GM21786 (cell line): Measurements from ENCODE around the gene OXA1L.
"Not testable (repeated sequence)": the region's sequence is repeated elsewhere in the genome, so short reads cannot be mapped to it uniquely, and the experiment has no call there.

Experiments
- ATAC-seq: cut with Tn5 transposase; IDR thresholded peaks from one replicate; pipeline ENCODE4 v1.9.1; 2021; ENCODE audit not compliant: unreplicated experiment

Gene OXA1L

DNA sequence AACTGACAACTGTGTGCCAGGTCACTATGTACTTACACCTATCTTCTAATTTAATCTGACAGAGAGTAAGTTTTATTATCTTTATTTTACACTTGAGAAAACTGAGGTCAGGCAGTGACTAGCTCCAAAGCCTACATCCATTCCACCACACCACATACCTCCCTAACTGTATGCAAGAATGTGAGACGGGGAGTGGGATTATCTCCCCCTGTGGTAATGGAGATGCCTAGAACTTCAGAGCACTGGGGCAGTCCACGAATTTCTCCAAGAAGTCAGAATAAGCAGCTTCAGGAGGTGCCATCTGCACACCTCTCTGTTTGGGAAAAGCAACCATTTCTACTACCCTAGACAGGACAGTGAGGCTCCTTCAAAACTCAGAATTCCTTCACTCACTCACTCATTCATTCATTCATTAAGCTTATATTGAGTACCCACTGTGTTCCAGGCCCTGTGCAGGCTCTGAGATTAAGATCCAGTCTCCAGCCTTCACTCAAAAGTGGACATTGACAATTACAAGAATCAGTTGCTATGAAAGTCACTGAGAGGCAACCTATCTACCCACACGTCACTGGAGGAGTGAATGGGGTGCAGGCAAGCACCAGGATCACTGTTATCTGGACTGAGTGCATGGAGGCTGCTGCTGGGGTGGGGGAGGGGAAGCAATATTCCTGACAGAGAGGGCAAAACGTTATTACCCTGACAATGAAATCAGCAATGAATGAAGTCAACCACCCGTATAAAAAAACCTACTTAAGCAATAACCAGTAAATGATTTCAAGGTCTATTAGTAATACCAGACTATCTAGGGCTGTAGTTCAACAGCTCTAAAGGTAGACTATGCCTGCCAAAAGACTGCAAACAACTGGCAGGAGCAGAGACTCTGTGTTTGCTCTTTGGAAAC, 30.8 kb downstream of the OXA1L start:
- ATAC-seq, result no peak

DNA sequence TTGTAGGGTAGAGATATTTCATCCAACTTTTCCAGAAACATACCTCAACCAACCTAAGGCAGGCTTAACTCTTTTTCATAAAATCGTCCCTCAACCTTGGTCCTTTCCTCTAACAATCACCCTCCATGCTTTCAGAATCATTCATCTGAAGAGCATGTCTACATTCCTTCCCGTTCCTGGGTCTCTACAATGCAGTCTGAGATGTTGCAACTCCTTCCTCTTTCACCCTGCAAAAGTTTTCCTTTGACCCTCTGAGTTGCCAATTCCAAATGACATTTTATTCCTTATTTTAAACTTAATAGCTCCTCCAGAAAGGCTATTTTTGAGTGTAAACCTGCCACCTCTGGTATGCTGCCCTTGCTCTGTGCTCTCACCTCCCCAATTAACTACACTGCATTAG, 32.0 kb downstream of the OXA1L start:
- ATAC-seq, result no peak

DNA sequence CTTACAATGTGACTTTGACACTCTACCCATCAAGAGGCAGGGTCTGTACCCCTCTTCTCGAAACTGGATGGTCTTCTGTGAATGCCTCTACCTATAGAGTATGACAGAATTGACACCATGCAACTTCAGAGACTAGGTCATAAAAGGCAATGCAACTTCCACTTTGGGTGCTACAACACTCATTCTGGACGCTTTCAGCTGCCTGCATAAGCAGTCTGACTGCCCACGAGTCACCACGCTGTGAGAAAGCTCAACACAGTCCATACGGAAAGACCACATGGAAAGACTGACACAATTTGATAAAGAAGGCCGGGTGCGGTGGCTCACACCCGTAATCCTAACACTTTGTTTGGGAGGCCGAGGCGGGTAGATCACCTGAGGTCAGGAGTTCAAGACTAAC, 33.9 kb downstream of the OXA1L start:
- no peak for ATAC-seq

DNA sequence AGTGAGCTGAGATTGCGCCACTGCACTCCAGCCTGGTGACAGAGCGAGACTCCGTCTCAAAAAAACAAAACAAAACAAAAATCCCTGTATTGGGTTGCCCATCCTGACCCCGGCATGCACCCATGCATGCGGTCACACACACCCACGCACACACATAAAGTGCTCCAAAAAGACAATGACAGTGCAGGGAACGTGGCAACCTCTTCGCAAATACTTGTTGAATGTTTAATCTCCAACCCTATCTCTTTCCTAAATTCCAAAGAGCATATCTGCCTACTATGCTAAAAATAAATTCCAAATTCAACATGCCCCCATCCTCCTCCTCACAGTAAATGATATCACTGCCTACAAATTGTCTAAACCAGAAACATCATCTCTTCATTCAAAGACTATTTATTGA, 35.2 kb downstream of the OXA1L start:
- ATAC-seq, result no peak

DNA sequence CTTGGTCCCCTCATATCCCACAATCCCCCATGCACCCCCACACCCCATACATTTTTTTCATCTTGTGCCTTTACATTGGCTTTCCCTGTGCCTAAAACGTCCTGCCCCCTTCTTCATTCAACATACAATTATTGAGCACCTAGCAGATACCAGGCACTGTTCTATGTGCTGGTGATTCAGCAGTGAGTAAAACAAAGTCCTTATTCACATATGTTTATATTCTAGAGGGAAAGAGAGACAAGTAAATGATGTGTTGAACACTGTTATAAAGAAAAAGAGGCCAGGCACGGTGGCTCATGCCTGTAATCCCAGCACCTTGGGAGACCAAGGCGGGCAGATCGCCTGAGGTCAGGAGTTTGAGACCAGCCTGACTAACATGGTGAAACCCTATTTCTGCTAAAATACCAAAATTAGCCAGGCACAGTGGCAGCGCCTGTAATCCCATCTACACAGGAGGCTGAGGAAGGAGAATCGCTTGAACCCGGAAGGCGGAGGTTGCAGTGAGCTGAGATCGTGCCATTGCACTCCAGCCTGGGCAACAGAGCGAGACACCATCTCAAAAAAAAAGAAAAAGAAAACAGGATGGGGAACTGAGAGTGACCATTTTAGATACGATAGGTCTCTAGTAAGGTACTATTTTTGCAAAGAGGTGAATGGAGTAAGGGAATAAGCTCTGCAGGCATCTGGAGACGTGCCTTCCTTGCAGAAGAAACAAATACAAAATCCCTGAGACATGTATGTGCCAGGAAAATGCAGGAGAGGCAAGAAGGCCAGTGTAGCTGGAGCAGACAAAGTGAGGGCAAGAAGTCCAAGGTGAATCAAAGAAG, 36.6 kb downstream of the OXA1L start:
- ATAC-seq, result no peak

DNA sequence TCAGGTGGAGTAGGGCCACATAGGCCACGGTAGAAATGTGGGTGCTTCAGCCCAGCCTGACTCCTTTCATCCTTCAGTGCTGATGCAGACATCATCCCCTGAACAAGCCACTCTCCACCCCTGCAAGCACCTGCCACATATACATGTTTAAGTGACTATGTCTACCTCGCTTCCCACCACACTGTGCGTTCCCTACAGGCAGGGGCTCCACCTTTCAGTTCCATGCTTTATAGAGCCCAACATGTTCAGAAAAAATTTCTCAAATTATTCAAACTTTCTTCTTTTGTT, 37.1 kb downstream of the OXA1L start:
- no peak for ATAC-seq

DNA sequence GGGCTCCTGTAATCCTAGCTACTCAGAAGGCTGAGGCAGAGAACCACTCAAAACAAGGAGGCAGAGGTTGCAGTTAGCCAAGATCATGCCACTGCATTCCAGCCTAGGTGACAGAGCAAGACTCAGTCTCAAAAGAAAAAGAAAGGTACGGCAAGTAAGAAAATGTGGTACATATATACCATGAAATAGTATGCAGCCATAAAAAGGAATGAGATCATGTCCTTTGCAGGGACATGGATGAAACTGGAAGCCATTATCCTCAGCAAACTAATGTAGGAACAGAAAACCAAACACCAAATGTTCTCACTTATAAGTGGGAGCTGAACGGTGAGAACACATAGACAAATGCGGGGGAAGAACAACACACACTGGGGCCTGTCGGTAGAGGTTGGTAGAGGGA, 38.7 kb downstream of the OXA1L start:
- ATAC-seq, result not testable (repeated sequence)

DNA sequence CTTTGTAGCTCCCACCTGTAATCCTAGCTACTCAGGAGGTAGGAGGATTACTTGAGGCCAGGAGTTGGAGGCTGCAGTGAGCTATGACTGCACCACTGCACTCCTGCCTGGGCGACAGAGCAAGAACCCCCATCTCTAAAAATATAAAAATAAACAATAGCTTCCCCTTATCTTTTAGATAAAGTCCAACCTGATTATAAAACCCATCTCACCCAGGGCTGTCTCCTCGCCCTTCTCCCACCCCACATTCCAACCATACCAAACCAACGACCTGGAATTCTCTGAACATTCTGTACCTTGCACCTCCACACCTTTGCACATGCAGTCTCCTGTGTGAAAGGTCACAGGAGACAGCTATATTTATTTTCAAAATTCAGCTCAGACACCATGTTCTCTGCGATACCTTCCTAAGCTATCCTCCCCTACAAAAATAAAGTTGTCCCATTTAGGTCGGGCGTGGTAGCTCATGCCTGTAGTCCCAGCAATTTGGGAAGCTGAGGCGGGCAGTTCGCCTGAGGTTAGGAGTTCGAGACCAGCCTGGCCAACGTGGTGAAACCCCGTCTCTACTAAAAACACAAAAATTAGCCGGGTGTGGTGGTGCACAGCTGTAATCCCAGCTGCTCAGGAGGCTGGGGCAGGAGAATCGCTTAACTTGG, 41.1 kb downstream of the OXA1L start:
- no peak for ATAC-seq

DNA sequence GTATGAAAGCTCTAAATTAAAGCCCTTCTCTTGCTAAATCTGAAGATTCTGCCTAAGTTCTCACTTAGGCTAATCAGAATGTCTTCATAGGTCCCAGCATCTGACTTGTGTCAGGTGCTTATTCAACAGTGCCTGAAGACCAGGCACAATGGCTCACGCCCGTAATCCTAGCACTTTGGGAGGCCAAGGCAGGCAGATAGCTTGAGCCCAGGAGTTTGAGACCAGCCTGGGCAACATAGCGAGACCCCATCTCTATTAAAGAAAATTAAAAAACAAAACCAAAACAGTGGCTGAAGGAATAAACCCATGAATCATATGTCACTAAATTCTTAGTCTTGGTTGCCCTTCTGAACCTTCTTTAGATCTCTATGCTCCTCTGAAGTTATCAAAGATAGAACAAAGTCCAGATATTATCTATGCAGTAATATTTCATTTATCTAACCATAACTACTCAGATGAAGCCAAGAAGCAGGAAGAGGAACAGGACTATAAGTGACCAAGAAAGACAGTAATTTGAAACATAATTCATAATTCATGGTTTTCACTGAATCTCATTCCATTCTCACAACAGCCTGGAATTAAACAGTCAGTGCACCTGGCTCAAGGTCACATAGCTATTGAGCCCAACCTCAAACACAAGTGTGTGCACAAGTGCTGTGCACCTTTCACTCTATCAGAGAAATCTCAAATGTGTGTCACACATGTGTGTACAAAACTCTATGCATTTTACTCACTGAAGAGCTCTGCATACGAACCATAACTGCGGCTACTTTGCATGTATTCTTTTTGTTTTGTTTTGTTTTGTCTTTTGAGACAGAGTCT, 42.1 kb downstream of the OXA1L start:
- no peak for ATAC-seq

DNA sequence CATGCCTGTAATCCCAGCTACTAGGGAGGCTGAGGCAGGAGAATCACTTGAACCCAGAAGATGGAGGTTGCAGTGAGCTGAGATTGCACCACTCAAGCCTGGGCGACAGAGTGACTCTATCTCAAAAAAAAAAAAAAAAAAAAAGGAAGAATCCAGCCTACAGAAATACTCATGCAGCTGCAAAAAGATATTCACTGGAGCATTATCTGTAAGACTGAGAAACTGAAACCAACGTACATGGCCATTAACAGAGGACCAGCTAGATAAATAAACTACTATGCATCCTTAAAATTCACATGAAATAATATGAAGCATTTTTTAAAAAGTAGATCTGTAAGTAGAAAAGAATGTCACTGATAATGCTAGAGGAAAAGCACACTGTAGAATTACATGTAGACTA, 45.2 kb downstream of the OXA1L start:
- ATAC-seq, result no peak

DNA sequence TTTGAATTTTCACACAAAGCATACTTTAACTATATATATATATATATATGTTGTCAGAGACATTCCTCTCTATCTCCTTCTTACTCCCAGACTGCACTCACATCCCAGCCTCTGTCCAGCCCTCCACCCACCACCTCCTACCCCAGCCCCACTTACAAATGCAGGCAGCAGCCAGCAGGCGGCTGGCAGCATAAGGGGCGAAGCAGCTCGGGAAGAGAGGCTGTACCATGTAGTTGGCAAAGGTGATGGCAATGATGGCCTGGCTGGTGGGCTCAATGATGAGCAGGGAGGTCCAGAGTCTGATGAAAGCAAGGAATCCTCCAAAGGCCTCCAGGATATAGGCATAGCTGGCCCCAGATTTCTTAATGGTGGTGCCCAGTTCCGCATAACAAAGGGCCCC, 46.3 kb downstream of the OXA1L start:
- no peak for ATAC-seq

DNA sequence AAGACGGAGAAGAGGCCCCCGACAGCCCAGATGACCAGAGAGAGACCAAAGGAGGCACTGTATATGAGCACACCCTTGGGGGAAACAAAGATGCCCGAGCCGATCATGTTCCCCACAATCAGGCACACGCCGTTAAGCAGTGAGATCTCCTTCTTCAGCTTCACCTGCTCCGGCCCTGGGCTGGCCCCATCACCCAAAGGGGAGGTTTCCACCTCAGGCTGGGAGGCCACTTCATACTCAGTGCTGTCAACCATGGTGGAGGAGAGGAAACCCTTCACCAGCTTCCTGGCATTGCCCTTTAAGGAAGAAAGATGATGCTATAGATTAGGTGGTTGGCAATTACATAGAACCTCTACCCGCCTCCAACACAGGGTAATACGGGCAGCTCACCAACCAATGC, 46.7 kb downstream of the OXA1L start:
- no peak for ATAC-seq

DNA sequence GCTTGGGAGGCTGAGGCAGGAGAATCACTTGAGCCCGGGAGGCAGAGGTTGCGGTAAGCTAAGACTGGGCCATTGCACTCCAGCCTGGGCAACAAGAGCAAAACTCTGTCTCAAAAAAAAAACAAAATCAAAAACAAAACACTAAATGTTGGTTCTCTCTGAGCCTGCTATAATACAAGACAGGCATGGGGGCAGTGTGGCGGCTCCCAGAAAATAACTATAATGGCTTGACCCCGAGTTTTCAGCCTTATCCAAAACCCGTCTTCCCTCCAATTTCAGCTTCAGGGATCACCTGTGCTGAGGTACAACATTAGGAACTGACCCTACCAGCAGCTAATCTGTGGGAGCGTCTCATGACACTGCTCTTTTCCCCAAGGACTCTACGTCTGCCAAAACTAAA, 47.9 kb downstream of the OXA1L start:
- no peak for ATAC-seq

DNA sequence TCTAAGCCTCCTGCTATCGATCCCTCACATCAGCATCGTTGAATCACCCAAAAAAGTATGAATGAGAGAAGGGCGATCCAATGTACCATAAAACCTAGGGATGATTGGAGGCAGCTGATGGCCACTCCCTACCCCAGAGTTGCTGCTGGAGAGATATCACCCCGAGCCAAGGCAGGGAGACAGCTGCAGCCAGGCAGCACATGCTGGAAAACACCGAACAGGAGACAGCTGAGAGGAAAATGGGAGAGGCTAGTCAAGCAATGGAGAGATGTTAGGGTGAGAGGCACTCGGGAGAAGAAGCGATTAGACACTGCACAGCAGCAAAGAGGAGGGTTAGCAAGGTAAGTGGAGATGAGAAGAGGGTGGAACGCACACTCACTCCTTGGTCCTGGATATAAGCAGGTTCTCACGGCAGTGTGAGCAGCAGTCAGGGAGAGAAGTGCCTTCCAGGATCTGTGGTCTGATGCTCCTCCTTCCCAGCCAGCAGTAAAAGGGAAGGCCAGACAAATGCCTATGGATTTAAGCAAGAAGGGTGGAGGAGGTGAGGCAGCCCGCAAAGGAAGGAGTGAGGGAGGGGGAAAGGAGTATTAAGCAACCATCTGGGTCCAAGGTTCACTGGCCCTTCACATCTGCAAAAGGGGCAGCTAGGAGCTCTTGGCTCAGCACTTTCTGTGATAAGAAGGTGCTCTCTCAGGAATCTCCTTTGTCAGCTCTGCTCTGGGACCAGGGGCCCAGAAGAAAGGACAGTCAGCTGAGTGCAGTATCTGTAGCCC, 48.6 kb downstream of the OXA1L start, which contains the start of gene SLC7A7:
SLC7A7 (minus strand) TSS at position 495 of the 773 bp plus-strand sequence. CDS start 2,037 bp downstream, outside the sequence.
- no peak for ATAC-seq

DNA sequence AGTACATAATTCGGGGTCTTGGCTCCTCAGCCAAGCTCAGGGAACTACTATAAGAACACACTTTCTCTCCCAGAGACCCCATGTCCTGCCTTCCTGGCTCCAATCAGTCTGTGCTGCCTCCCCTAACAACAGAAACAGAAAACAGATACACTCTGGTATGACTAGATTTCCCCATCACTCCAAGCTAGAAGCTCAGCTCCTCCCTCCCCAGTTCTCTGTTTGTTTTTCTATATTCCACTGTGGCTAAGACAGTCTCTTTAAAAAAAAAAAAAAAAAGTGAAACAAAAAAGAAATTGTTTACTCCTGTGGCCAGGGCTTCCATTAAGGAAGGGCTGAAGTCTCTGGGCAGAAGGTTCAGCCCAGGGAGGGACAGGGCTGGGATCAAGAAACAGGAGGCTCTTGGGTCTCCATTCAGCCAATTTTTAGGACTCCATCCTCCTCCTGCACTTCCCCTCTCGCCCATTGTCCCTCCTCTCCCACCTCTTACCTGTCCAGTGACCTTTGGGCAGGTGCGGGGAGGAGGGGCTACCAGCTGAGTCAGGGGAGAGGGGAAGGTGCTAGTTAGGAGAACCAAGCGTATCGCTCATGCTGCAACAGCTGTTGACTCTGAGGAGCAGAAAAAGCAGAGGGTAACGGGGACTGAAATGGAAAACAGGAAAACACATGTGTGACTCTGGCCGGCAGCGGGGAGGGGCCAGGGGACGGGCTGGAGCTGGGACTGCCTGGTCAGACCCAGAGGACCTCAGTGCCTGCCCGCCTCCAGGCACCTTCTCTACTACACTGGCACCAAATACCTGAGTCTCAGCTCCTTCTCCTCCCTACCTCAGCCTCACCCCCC, 52.9 kb downstream of the OXA1L start:
- ATAC-seq, result peak; percentile 29

DNA sequence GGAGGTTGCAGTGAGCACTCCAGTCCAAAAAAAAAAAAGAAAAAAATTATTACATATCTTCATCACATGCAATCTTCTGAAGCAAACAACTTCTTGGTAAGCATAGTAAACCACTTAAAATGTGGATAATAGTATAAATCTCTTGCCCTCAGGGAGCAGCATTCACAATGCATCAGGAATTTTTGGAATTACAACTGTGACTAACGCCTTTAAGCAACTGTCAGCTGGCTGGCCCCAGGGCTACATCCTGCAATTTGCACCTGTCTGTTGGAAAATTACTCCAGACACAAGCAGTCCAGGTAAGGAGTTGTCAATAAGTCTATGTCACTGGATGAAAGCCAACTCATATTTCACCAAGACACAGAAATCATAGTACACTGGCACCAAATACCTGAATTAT, 54.2 kb downstream of the OXA1L start:
- no peak for ATAC-seq

DNA sequence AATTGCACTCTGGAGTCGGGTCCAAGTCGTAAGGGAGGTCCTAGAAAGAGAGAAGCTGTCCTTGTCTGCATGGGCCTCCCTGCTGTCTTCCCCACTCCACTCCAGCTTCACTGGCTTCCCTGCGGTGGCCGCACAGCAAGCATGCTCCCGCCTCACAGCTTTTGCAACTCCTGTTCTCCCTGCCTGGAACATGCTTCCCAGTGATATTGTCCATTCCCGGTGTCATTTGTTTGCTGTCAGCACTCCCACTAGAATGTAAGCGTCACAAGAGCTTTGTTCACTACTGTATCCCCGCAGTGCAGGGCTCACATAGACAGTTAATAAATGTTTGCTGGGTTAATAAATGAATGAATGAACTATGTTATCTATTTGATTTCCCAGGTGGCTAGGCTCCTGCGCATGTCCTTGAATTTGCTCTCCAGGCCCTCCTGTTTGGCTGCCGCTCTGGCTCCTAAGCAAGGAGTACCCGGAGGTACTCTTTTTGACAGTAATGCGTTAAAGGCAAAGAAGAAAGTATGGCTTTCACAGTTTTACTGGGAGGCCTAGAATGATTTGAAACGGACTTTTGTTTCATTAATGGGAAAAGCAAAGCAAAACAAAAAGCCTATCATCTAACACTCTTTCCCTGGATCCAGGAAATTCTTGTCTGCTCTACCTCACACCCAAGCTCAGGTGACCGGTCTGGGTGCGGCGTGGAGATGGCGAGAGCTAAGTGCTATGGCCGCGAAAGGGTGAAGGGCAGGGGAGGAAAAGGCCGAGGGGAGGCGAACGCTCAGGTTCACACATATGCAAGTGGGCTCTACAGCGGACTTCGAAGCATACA, 54.9 kb downstream of the OXA1L start:
- ATAC-seq, result no peak

DNA sequence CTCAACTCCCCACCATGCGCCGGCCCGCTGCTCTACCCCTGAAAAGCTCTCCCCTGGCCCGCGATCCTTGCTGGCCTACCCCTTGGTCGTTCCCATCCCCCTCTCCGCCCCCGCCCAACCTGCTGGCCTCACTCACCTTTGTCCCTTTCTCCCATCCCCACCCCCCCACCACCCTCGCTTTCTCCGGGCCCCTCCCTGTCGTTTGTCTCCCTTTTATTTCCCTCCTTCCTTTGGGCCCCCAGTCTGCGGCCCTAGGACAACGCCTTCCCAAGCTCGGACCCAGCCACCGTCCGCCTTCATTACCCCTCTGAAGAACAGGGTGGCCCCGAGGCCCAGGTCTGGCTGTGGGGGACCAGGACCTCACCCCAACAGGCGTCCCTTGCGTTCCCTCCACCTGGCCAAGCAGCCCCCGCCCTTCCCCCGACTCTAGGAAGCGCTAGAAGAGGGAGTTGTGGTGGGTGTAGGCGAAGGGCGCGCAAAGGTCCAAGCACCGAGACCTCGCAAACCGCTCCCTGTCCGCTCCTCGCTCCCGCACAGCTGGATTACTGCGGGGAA, 55.6 kb downstream of the OXA1L start:
- ATAC-seq, result no peak
